ENCODE measurements around the gene ITGB4.

- no peak for TF ChIP-seq TAF1 (IDR thresholded peaks at IDR 0.05; ENCODE audit: borderline replicate concordance, insufficient read depth, low read length)
- TF ChIP-seq, protein P1, sequence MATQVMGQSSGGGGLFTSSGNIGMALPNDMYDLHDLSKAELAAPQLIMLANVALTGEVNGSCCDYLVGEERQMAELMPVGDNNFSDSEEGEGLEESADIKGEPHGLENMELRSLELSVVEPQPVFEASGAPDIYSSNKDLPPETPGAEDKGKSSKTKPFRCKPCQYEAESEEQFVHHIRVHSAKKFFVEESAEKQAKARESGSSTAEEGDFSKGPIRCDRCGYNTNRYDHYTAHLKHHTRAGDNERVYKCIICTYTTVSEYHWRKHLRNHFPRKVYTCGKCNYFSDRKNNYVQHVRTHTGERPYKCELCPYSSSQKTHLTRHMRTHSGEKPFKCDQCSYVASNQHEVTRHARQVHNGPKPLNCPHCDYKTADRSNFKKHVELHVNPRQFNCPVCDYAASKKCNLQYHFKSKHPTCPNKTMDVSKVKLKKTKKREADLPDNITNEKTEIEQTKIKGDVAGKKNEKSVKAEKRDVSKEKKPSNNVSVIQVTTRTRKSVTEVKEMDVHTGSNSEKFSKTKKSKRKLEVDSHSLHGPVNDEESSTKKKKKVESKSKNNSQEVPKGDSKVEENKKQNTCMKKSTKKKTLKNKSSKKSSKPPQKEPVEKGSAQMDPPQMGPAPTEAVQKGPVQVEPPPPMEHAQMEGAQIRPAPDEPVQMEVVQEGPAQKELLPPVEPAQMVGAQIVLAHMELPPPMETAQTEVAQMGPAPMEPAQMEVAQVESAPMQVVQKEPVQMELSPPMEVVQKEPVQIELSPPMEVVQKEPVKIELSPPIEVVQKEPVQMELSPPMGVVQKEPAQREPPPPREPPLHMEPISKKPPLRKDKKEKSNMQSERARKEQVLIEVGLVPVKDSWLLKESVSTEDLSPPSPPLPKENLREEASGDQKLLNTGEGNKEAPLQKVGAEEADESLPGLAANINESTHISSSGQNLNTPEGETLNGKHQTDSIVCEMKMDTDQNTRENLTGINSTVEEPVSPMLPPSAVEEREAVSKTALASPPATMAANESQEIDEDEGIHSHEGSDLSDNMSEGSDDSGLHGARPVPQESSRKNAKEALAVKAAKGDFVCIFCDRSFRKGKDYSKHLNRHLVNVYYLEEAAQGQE (IDR thresholded peaks at IDR 0.05; ENCODE audit: insufficient read depth in 1 of 2, low read depth in 2 of 2, low read length in 2 of 2) = no peak
Observed at GRCh38 chr17:75684924-75685323, 36.3 kb upstream of the ITGB4 start.
